AG09309 (cell line): ENCODE results near the gene PSPC1.

Experiments
- DNase-seq: peaks from one replicate; pipeline ENCODE4 v3.0.0-alpha.2; 2010; ENCODE audit warnings: low read depth
- H3K4me3 ChIP-seq: 2 replicates; pipeline ENCODE4 v1.5.1; 2011; ENCODE audit warnings: mild to moderate bottlenecking, low read depth, low read length, moderate library complexity; ENCODE audit not compliant: control insufficient read depth
- TF ChIP-seq, protein P1 (sequence below): IDR thresholded peaks from 2 replicates; pipeline ENCODE4 v1.5.1; 2011; ENCODE audit warnings: mild to moderate bottlenecking, low read depth, low read length, inconsistent platforms; ENCODE audit not compliant: insufficient read depth, control insufficient read depth; ENCODE audit errors: missing control alignments

Gene PSPC1

DNA sequence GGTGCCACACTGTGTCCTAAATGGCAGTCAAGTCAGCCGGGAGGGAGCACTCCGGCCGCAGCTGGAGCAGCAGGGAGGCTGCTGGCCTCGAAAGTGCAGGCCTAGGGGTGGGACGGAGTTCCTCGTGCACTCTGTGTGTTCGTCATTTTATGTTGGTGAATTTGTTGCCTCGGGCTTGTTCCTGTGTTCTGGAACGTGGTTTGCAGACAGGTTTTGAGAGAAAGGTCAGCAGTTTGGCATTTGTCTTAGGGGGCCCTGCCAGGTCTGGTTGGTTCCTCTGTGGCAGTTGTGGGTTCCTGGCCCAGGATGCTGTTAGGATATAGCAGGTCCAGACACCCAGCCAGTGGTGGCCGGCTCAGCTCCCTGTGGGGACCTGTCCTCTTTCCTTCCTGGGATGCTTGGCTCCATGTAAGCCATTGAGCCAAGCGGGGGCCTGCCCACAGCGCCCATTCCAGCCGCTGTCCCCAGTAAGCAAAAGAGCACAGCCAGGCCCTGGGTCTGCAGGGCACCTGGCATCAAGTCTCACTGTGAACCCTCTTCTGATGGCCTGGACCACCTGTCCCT is 119.2 kb downstream of the PSPC1 start:
- TF ChIP-seq, protein P1, sequence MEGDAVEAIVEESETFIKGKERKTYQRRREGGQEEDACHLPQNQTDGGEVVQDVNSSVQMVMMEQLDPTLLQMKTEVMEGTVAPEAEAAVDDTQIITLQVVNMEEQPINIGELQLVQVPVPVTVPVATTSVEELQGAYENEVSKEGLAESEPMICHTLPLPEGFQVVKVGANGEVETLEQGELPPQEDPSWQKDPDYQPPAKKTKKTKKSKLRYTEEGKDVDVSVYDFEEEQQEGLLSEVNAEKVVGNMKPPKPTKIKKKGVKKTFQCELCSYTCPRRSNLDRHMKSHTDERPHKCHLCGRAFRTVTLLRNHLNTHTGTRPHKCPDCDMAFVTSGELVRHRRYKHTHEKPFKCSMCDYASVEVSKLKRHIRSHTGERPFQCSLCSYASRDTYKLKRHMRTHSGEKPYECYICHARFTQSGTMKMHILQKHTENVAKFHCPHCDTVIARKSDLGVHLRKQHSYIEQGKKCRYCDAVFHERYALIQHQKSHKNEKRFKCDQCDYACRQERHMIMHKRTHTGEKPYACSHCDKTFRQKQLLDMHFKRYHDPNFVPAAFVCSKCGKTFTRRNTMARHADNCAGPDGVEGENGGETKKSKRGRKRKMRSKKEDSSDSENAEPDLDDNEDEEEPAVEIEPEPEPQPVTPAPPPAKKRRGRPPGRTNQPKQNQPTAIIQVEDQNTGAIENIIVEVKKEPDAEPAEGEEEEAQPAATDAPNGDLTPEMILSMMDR = no peak
- DNase-seq = no peak
- H3K4me3 ChIP-seq = no peak overlapping the region

DNA sequence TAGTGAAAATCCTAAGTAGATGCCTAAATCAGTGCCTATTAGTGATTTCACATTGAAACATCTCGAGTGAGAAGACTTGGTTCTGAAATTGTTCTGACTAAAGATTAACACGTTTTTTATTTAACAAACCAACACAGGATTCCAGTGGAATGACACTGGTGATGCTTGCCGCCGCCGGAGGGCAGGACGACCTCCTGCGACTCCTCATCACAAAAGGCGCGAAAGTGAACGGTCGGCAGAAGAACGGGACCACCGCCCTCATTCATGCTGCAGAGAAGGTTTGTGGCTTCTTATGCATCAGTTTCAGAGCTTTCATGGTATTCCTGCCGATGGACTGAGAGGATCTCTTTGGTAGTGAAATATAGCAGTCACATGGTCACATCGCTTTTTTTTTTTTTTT is 121.2 kb downstream of the PSPC1 start:
- no peak for DNase-seq
- TF ChIP-seq, protein P1 = no peak
- H3K4me3 ChIP-seq = no peak overlapping the region

DNA sequence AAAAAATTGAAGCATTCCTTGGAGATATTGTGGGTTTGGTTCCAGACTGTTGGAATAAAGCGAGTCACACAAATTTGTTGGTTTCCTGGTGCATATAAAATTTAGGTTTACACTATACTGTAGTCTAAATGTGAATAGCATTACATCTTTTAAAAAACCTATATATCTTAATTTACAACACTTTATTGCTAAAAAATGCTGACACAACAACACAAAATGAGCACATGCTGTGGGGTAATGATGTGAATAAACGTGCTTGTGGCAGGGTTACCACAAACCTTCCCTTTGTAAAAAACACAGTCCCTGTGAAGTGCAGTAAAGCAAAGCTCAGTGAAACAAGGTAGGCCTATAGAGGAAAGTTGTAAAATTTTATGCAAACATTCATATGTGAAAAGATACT is 121.6 kb downstream of the PSPC1 start:
- TF ChIP-seq, protein P1 = no peak
- H3K4me3 ChIP-seq = no peak overlapping the region
- no peak for DNase-seq

DNA sequence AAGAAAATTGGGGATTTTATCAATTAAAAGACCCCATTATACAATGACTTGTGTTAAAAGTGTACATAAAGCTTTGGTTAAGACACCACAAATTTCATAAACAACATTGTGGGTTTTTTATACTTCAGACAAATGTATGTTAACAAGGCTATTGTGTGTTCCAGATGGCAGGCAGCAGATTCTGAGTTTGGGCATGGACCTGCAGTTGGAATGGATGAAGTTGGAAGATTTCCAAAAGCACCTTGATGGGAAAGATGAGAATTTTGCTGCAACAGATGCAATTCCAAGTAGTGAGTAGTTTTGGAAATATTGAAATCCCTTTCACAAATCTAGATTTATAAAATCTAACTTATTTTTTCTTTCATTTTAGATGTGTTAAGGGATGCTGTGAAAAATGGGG is 123.9 kb downstream of the PSPC1 start:
- H3K4me3 ChIP-seq = no peak overlapping the region
- TF ChIP-seq, protein P1 = no peak
- no peak for DNase-seq

DNA sequence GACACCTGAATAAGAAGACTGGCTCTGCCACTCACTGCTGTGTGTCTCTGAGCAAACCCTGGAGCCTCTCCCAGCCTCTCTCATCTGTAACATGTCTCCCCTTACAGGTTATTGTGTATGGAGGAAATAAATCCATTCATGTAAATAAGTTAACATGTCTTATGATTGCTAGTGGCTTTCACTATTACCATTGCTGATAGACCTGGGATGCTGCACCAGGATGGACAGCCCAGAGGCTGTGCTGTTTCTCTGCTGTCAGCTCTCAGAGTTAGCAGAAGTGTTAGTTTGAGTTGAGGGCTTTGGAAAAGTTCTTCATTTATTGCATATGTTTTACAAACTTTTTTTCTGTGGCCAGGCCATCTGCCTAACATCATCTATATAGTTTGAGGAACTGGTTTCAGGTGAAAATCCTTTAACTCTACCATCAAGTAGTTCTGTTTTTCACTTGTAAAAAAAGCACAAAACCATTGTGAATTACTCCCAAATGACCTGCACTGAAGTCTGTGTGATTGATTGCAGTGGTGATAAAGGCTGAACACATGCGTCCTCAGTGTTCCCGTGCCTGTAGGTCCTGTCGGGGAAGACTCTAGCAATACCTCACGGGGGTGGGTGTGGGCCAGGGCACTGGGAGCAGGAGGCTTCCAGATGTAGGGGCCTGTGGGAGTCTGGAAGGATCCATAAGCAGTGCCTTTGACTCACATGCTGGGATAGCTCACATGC is 124.7 kb downstream of the PSPC1 start:
- H3K4me3 ChIP-seq = no peak overlapping the region
- TF ChIP-seq, protein P1 = no peak
- no peak for DNase-seq
